Activated CD4-positive, alpha-beta memory T cell treated with anti-CD3 and anti-CD28 coated beads, Interleukin-2, amount 10 ng/mL, durations not matched to agents 7 days and 5 days (primary cell): Measurements from ENCODE around the gene ARHGEF40. TPM values are rescaled to one million over a fixed set of nuclear protein-coding genes. Genes with fewer than 3 reads are reported as not detected.

Source experiments
- CTCF ChIA-PET: fragments of 350-600 bp; sonication (Branson Sonifier 250); formaldehyde crosslinking; loops from one replicate; lab custom pipeline; 2021; ENCODE audit warnings: antibody characterized with exemption, inconsistent platforms; lab: Charles Lee
- POLR2A ChIA-PET: fragments of 350-600 bp; sonication (Branson Sonifier 250); formaldehyde crosslinking; loops from one replicate; lab custom pipeline; 2021; ENCODE audit warnings: antibody characterized with exemption; lab: Charles Lee
- DNase-seq: peaks from one replicate; pipeline ENCODE4 v3.0.0-alpha.2; 2020
- H3K27ac Mint-ChIP-seq: one replicate; pipeline ENCODE4 v1.8.0; 2021; ENCODE audit warnings: mild to moderate bottlenecking, mixed read lengths
- H3K27me3 Mint-ChIP-seq: one replicate; pipeline ENCODE4 v1.8.0; 2021; ENCODE audit warnings: mixed read lengths
- H3K36me3 Mint-ChIP-seq: one replicate; pipeline ENCODE4 v1.8.0; 2021; ENCODE audit warnings: low read depth, mixed read lengths
- H3K4me1 Mint-ChIP-seq: one replicate; pipeline ENCODE4 v1.8.0; 2021; ENCODE audit warnings: mixed read lengths
- H3K4me3 Mint-ChIP-seq: one replicate; pipeline ENCODE4 v1.8.0; 2021; ENCODE audit warnings: mild to moderate bottlenecking, mixed read lengths
- H3K9me3 Mint-ChIP-seq: one replicate; pipeline ENCODE4 v1.8.0; 2021; ENCODE audit warnings: mixed read lengths
- total RNA-seq, 2 experiments: library from RNA; stranded (reverse); gene quantifications; one replicate each; pipeline ENCODE4 v1.2.3, GENCODE V29; 2021

The ARHGEF40 gene
- total RNA-seq, 2 experiments from 2014 or later = 0.18 to 0.28 TPM

DNA sequence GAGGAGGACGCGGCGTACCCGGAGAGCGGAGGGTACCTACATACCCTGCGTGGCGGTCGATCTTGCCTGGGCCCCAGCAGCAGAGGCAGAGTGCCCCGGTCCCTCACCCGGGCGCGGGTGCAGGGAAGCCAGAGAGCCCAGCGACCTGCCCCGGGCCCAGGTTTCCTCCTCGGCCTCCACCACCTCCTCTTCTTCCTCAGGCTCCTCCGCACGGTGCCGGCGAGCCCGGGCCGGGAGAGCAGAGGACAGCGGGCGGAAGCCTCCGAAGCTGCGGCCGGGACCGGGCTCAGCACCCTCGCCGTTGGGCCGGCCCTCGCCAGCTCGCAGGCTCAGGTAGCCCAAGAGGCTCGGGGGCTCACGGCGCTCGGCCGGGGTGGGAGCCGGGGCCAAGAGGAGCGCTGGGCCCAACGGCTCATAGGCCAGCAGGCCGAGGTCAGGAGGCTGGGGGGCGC, 21.7 kb downstream of the ARHGEF40 start:
- peaks cover 2% of the 10 kb centered on the region for H3K27me3 Mint-ChIP-seq
- ChIA-PET CTCF (interaction anchor here (0.9 to 7.8 kb wide), 18 partner anchors 8 to 103 kb away, joined by 3 to 159 read pairs (median 5); partner anchors contain the start of gene TMEM253), POLR2A (interaction anchor here (1.1 to 2.5 kb wide), 4 partner anchors 12 to 101 kb away, joined by 3 to 22 read pairs (median 6); no protein-coding TSS in a partner anchor)
- H3K9me3 Mint-ChIP-seq = no peaks in the 10 kb centered on the region
- peaks cover 23% of the 10 kb centered on the region for H3K4me1 Mint-ChIP-seq
- DNase-seq = no peak
- no peak overlapping the region for H3K27ac Mint-ChIP-seq
- H3K4me3 Mint-ChIP-seq = no peak overlapping the region
- no peaks in the 10 kb centered on the region for H3K36me3 Mint-ChIP-seq

DNA sequence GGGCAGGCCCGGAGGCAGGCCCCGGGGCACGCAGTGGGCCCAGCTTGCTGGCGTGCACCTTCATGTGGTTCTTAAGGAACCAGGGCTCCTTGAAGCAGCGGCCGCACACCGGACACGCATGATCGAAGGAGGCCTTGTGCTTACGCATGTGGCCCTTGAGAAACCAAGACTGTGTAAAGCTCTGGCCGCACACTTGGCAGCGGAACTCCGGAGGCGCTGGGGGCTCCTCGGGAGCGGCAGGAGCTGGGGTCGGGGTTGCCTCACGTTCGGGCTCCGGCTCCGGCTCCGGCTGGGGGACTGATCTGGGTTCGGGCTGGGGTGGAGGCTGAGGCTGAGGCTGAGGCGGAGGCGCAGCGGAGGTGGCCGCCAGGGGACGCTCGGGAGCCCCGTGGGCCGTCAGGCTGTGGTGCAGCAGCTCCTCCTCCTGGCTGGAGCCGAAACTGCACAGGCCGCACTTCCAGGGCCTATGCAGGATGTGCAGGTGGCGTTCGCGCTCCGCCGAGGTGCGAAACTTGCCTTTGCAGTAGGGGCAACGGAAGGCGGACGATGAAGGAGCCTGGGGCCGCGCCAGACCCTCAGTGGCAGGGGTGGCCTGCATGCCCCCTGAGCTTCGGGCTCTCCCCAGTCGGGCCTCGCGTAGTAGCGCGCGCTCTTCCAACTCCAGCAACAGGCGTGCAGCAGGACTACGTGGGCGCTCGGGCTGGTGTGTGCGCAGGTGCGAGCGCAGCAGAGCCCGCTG, 22.3 kb downstream of the ARHGEF40 start:
- no peak overlapping the region for H3K4me3 Mint-ChIP-seq
- H3K4me1 Mint-ChIP-seq = peaks cover 21% of the 10 kb centered on the region
- ChIA-PET CTCF (interaction anchor here (0.6 to 7.8 kb wide), 19 partner anchors 9 to 750 kb away, joined by 3 to 159 read pairs (median 5); partner anchors contain the start of gene TMEM253), POLR2A (interaction anchor here (1.1 to 2.5 kb wide), 4 partner anchors 11 to 100 kb away, joined by 3 to 22 read pairs (median 6); no protein-coding TSS in a partner anchor)
- no peaks in the 10 kb centered on the region for H3K36me3 Mint-ChIP-seq
- no peak overlapping the region for H3K27ac Mint-ChIP-seq
- H3K27me3 Mint-ChIP-seq = peaks cover 8% of the 10 kb centered on the region
- no peaks in the 10 kb centered on the region for H3K9me3 Mint-ChIP-seq
- peak; percentile 90 for DNase-seq

DNA sequence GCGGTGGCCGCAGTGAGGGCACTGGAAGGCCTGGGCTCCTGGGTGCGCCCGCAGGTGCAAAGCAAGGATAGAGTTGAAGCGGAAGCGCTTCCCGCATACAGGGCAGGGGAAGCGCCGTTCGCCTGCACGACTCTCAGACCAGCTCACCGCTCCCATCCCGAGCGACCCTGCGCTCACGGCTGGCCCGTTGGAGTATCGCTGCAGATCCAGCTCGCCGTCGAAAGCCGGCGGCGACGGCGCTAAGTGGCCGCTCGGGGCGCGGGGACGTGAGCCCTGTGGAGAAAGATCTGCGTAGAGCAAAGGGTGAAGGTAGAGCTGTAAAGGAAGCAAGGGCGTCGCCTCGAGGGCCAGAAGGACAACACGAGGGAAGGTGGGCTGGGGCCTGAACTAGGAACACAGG, 22.9 kb downstream of the ARHGEF40 start:
- no peaks in the 10 kb centered on the region for H3K9me3 Mint-ChIP-seq
- DNase-seq = no peak
- ChIA-PET POLR2A (interaction anchor here (1.1 to 2.5 kb wide), 4 partner anchors 11 to 100 kb away, joined by 3 to 22 read pairs (median 6); no protein-coding TSS in a partner anchor), CTCF (interaction anchor here (0.6 to 7.8 kb wide), 20 partner anchors 9 to 751 kb away, joined by 3 to 159 read pairs (median 4); partner anchors contain the start of gene TMEM253)
- H3K27me3 Mint-ChIP-seq = peaks cover 9% of the 10 kb centered on the region
- no peaks in the 10 kb centered on the region for H3K36me3 Mint-ChIP-seq
- H3K27ac Mint-ChIP-seq = no peak overlapping the region
- peaks cover 16% of the 10 kb centered on the region for H3K4me1 Mint-ChIP-seq
- H3K4me3 Mint-ChIP-seq = no peak overlapping the region

DNA sequence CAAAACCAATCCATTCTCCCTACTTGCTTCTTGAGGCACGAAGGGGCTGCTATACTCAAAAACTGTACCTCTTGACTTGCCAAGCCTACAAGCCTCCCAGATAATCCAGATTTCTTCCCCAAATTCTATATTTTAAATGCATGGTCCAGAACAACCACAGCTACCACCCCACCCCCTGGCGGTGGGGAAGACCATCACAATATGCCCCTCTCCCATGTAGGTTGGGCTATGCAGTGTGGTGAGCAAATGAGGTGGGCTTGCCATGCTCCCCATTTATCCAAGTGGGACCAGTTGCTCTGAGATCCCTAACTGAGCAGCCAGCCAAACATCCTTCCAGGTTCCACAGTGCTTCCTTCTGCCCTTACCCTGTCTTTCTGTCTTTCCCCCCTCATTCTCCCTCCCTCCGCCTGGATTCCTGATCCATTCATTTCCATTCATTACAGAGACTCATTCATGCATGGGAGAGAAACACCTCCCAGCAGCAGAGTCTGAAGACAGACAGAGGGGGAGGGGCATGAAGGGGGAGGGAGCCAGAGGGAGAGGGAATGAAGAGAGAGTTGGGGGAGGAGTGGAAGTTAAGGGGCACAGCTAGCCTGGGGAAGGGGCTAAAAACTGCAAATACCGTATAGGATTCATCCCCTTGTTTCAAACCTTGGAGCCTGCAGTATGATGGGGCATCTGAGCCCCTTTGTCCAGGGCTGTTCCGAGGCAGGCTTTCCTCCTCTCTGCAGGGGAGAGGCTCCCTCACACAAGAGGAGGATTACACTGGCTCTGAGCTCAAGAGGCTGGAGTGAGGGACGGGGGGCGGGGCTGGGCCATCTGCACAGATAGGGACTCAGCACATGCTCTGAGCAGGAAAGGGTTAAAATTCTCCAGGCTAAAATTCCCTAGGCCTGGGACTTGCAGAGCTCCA, 23.9 kb downstream of the ARHGEF40 start:
- H3K4me1 Mint-ChIP-seq = peaks cover 15% of the 10 kb centered on the region
- DNase-seq = no peak
- ChIA-PET POLR2A (interaction anchor here (0.6 to 2.5 kb wide), 4 partner anchors 9 to 79 kb away, joined by 3 to 15 read pairs (median 5); no protein-coding TSS in a partner anchor), CTCF (interaction anchor here (0.7 to 7.8 kb wide), 10 partner anchors 10 to 97 kb away, joined by 3 to 159 read pairs (median 11); partner anchors contain the start of gene TMEM253)
- H3K9me3 Mint-ChIP-seq = no peaks in the 10 kb centered on the region
- H3K4me3 Mint-ChIP-seq = no peak overlapping the region
- H3K36me3 Mint-ChIP-seq = no peaks in the 10 kb centered on the region
- H3K27ac Mint-ChIP-seq = no peak overlapping the region
- peaks cover 13% of the 10 kb centered on the region for H3K27me3 Mint-ChIP-seq

DNA sequence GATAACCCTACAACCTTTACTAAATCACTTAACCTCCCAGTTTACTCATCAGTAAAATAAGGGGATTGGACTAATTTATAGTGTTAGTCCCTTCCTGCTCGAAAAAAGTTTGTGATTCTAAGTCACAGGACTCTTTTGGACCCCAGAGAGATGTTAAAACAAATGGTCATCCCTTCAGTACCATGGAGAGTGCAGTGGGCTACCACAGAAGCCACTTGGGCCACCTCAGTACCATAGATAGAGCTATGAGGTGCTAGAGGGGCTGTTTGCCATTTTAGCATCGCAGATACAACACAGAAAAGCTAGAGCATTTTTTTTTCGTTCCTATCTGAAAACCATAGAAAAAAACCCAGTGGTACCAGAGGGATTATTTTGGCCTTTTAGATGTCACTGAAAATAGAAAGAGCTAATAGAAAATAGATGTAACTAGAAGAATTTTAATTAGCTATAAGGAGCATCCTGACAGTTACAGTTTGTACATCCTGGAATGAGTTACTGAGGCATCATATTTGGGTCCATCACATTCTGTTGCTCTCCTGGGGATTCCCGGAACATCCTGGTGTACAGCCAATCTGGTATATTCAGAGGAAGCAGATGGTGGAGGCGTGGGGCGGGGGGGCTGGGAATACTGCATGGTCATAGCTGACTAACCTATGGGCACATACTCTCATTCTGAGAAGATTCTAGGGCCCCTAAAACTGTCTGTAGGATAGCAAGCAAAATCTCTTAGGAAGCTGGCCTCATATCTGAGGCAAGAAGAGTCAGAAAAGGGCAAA, 25.5 kb downstream of the ARHGEF40 start:
- Mint-ChIP-seq H3K36me3 (no peaks in the 10 kb centered on the region), H3K9me3 (no peaks in the 10 kb centered on the region), H3K4me3 (no peak overlapping the region), H3K27me3 (peaks cover 22% of the 10 kb centered on the region), H3K27ac (no peak overlapping the region), H3K4me1 (peaks cover 25% of the 10 kb centered on the region)
- POLR2A ChIA-PET = interaction anchor here (0.9 to 2.5 kb wide), 2 partner anchors 8 to 25 kb away, joined by 4 to 15 read pairs; no protein-coding TSS in a partner anchor
- CTCF ChIA-PET = interaction anchor here (1.0 to 7.8 kb wide), 5 partner anchors 8 to 81 kb away, joined by 3 to 159 read pairs (median 5); partner anchors contain the start of gene TMEM253
- no peak for DNase-seq

DNA sequence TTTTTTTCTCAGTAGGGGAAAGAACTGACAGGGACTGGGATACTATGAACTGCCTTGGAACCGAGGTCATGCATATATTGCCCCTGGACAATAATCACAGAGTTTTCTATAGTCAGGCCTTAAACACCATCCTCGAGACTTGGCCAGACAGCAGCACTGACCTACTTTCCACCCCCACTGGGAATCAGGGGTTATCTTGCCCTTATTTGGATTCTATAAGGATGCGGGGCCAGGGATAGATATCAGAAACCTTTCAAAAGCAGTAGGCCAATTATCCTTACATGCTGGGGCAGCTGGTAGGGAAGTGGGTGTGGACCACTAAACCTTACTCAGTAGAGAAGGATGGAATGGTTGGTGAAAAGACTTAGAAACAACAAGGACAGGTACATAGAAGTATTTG, 26.3 kb downstream of the ARHGEF40 start:
- Mint-ChIP-seq H3K4me3 (no peak overlapping the region), H3K9me3 (no peaks in the 10 kb centered on the region), H3K27me3 (peaks cover 22% of the 10 kb centered on the region), H3K4me1 (peaks cover 28% of the 10 kb centered on the region), H3K27ac (no peak overlapping the region), H3K36me3 (no peaks in the 10 kb centered on the region)
- DNase-seq = no peak
- ChIA-PET POLR2A (interaction anchor here (2.5 kb wide), 1 partner anchor 7 kb away, joined by 15 read pairs; no protein-coding TSS in a partner anchor), CTCF (interaction anchor here (1.0 to 7.8 kb wide), 5 partner anchors 8 to 81 kb away, joined by 3 to 159 read pairs (median 5); partner anchors contain the start of gene TMEM253)

DNA sequence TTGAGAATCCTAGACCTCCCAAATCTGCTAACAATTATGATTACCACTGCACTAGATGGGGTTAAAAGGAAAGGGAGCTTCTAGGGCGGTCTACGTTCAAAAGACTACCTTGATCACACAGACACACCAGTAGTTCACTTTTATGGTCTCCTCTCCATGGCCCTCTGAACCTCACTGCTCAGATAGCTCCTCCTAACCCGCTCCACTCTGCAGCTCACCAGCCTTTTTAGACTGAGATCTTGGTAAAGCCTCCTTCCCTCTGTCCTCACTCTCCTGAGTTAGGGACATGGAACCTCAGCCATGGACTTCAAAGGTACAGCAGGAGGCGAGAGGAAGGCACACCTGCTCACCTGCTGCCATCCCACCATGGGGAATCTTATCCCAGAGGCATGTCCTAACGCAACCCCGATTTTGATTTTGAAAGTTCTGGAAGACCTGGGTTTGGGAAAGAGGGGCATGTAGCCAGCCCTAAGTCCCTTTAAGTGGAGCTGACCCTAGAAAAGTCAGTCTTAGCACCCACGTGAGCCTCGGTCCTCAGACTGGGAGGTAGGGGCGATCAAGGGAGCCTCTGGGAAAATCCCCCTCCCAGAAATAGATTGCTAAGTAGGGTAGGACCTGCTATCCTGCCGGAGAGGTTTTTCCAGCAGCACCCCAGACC, 27.0 kb downstream of the ARHGEF40 start:
- no peaks in the 10 kb centered on the region for H3K36me3 Mint-ChIP-seq
- CTCF ChIA-PET = interaction anchor here (5.9 to 7.8 kb wide), 2 partner anchors 7 to 82 kb away, joined by 79 to 159 read pairs; partner anchors contain the start of gene TMEM253
- DNase-seq = no peak
- POLR2A ChIA-PET = no interaction called here
- peak overlapping the region; percentile 62 for H3K4me3 Mint-ChIP-seq
- peaks cover 22% of the 10 kb centered on the region for H3K27me3 Mint-ChIP-seq
- peaks cover 34% of the 10 kb centered on the region for H3K4me1 Mint-ChIP-seq
- H3K9me3 Mint-ChIP-seq = no peaks in the 10 kb centered on the region
- no peak overlapping the region for H3K27ac Mint-ChIP-seq

DNA sequence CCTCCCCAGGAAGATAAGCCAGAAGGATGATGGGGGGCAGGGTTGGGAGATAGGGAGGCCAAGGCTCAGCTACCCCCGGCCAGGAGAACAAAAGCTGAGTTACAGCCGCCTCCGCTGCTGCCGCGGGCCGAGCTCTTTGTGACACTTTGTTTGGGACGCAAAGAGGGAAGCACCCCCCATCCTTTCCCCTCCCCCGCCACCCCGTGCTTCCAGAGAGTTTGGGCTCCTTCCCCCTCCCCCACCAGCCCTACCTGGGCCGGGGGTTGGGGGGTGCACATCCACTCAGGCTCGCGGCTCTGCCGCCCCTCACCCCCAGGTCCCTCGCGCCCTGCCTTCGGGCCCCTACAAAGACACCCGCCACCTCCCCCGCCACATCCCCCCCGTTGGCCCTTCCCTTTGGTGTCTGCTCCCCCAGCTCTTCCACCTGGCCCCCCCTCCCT, 27.6 kb downstream of the ARHGEF40 start:
- Mint-ChIP-seq H3K4me1 (peaks cover 36% of the 10 kb centered on the region), H3K27ac (no peak overlapping the region), H3K9me3 (no peaks in the 10 kb centered on the region), H3K27me3 (peaks cover 22% of the 10 kb centered on the region), H3K4me3 (peak overlapping the region; percentile 62), H3K36me3 (no peaks in the 10 kb centered on the region)
- CTCF ChIA-PET = interaction anchor here (7.8 kb wide), 1 partner anchor 83 kb away, joined by 79 read pairs; no protein-coding TSS in a partner anchor
- POLR2A ChIA-PET = no interaction called here
- no peak for DNase-seq

DNA sequence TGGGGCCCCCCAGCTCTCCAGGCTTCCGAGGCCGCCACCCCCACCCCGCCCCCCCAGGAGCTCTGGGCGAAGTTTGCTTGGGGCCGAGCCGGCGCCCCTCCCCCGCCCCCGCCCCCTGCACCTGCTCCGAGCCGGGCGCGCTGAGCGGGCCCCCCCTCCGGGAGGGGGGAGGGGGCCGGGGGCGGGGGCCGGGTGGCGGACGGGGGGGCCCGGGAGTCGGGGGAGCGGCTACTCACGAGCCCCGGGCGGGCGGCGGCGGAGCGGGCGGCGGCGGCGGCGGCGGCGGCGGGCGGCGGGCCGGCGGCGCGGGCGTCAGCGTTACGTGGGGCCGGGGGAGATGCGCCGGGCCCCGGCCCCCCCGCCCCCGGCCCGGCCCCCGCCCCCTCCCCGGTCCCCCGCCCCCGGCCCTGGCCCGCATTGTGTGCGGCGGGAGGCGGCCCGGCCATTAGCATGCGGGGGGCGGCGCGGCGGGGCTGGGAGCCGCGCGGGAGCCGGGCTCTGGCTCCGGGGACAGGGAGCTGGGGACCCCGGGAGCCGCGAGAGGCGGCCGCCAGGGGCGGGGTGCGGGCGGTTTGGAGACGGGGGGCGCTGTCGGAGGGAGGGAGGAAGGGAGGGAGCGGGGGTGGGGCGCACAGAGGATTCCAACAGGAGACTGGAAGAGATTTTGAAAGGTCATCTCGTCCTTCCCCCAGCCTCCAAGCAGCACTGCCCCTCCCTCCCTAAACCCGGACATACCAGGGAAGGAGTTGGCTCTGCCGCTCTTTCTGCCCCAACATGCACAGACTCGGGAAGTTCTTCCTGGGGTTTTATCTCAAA, 28.2 kb downstream of the ARHGEF40 start, which contains the start of gene ZNF219:
TSS of gene ZNF219 (minus strand) at position 580 of the 816 bp plus-strand sequence. CDS start 5,064 bp downstream, outside the sequence.
- POLR2A ChIA-PET = no interaction called here
- CTCF ChIA-PET = interaction anchor here (7.8 kb wide), 1 partner anchor 83 kb away, joined by 79 read pairs; no protein-coding TSS in a partner anchor
- peaks cover 22% of the 10 kb centered on the region for H3K27me3 Mint-ChIP-seq
- H3K9me3 Mint-ChIP-seq = no peaks in the 10 kb centered on the region
- no peaks in the 10 kb centered on the region for H3K36me3 Mint-ChIP-seq
- peak within 1 kb of the TSS; percentile 78 for H3K4me3 Mint-ChIP-seq
- DNase-seq = no peak
- H3K4me1 Mint-ChIP-seq = peaks cover 40% of the 10 kb centered on the region
- no peak within 1 kb of the TSS for H3K27ac Mint-ChIP-seq

DNA sequence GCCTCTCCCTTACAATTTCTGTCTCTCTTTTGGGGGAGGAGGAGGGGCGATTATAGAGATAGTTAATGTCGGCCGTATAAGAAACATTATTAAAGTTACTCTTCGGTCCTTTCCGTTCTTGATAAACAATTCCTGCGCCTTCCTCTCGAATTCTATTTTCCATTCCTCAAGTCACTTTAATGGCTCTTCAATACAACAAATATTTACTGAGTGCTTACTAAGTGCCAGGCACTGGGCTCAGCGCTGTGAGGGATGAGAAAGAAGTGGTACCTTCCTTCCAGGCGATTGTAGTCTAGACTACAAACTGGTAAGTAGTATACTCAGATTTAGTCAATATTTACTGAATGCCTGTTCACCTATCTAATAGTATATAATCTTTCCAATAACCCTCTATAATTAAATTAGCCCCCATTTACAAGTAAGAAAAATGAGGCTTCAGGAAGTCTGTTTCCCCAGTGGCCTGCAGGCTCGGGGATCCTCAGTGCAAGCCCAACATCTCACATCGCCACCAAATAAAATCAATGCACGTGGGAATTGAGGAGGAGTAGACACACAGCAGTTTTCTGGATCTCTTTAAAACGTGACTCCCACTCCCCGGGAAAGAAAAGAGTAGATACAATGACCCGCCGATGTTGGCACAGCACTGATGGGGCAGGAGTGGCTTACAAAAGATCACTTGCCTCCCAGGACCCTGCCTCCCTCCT, 28.9 kb downstream of the ARHGEF40 start:
- ChIA-PET CTCF (interaction anchor here (7.8 kb wide), 1 partner anchor 84 kb away, joined by 79 read pairs; no protein-coding TSS in a partner anchor), POLR2A (no interaction called here)
- peaks cover 42% of the 10 kb centered on the region for H3K4me1 Mint-ChIP-seq
- no peak for DNase-seq
- H3K27me3 Mint-ChIP-seq = peaks cover 22% of the 10 kb centered on the region
- no peaks in the 10 kb centered on the region for H3K36me3 Mint-ChIP-seq
- H3K4me3 Mint-ChIP-seq = peak overlapping the region; percentile 78
- no peaks in the 10 kb centered on the region for H3K9me3 Mint-ChIP-seq
- no peak overlapping the region for H3K27ac Mint-ChIP-seq
